Gastrocnemius medialis (tissue), 4 donors: ENCODE data around the gene FBXO5.

ENCODE experiments used
- CTCF ChIP-seq, 5 experiments: fragments of 450-650 bp in 3 of 5; fragments of 200-600 bp in 2 of 5; sonication (generic) in 2 of 5; IDR thresholded peaks in 4 of 5; conservative IDR thresholded peaks in 1 of 5; 1 replicate in 4 of 5; 2 replicates in 1 of 5; pipeline ENCODE4 v1.5.1; 2016 to 2019; ENCODE audit warnings: antibody characterized with exemption in 5 of 5, mild to moderate bottlenecking in 3 of 5, moderate library complexity in 3 of 5
- POLR2A ChIP-seq, 2 donors: fragments of 450-650 bp; IDR thresholded peaks; one replicate each; pipeline ENCODE4 v1.6.1; 2017; ENCODE audit warnings: antibody characterized with exemption in 2 of 2, mild to moderate bottlenecking in 2 of 2, moderate library complexity in 2 of 2

GRCh38 chr6:152946995-152947394 is 35.8 kb downstream of the FBXO5 start:
- TF ChIP-seq CTCF (IDR thresholded peaks at IDR 0.05 in 4 of 5, conservative IDR thresholded peaks at IDR 0.05 in 1 of 5) (no peak), POLR2A (IDR thresholded peaks at IDR 0.05) (no peak)
